CD4-positive, alpha-beta T cell treated with Interleukin-15 for 1 hour (primary cell): Measurements from ENCODE around the gene SLC22A3.
"Not testable (repeated sequence)": the region's sequence is repeated elsewhere in the genome, so short reads cannot be mapped to it uniquely, and the experiment has no call there.

ENCODE experiments used
- DNase-seq: peaks from one replicate; pipeline ENCODE4 v3.0.0-alpha.2; 2020

SLC22A3 gene

DNA sequence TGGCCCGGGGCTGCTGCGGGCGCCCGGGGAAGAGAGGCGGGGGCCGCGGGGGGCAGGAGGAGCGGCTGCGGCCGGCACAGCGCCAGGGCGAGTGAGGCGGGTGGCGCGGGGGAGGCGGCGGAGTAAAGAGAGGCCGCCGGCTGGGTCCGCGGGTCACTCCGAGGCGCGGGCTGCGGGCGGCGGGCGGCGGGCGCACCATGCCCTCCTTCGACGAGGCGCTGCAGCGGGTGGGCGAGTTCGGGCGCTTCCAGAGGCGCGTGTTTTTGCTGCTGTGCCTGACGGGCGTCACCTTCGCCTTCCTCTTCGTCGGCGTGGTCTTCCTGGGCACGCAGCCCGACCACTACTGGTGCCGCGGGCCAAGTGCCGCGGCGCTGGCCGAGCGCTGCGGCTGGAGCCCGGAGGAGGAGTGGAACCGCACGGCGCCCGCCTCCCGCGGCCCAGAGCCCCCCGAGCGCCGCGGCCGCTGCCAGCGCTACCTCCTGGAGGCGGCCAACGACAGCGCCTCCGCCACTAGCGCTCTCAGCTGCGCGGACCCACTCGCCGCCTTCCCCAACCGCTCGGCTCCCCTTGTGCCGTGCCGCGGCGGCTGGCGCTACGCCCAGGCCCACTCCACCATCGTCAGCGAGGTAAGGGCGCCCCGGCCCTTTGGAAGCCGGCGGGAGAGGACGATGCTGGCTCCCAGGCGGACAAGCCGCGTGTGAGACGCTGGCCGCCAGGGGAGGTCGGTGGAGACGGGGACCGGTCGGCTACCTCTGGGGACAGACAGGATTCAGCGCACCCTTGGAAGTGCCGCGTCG is at the start of gene SLC22A3:
SLC22A3 (plus strand) TSS at position 156 of the 797 bp plus-strand sequence; CDS start at position 198, 42 bp downstream.
- DNase-seq, result no peak

GRCh38 chr6:160299559-160299958 is 48.6 kb upstream of the SLC22A3 start:
- DNase-seq, result no peak

DNA sequence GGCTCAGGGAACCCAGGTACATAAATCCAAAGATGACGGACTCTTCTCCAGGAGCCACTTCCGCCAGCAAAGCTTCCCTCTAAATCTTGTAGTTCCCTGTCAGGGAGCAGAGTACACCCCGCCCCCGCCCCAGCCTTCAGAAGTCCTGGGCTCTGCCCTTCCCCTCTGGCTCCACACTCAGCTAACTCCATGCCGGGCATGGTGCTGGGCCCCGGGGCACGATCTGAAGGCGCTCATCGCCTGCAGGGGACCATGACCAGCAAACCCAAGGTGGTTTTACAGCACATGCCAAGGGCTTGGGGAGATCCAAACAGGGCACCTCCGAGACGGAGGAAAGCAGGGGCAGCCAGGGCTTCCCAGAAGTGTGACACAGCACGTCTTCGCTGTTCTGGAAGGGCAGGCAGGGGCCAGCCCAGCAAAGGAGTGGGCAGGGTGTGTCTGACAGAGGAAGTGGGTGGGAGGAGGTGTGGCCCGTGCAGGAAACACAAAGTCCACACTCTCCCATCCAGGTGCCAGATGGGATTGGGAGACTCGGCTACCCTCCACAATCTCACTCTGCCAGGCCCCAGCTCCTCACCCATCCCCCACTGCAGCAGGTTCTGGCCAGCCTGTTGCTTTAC is 48.0 kb upstream of the SLC22A3 start:
- DNase-seq, result no peak

GRCh38 chr6:160301339-160301738 is 46.8 kb upstream of the SLC22A3 start:
- no peak for DNase-seq

- DNase-seq, result not testable (repeated sequence)
Measured at GRCh38 chr6:160302431-160303082, 45.6 kb upstream of the SLC22A3 start.

- DNase-seq, result no peak
Measured at GRCh38 chr6:160303806-160304205, 44.4 kb upstream of the SLC22A3 start.

DNA sequence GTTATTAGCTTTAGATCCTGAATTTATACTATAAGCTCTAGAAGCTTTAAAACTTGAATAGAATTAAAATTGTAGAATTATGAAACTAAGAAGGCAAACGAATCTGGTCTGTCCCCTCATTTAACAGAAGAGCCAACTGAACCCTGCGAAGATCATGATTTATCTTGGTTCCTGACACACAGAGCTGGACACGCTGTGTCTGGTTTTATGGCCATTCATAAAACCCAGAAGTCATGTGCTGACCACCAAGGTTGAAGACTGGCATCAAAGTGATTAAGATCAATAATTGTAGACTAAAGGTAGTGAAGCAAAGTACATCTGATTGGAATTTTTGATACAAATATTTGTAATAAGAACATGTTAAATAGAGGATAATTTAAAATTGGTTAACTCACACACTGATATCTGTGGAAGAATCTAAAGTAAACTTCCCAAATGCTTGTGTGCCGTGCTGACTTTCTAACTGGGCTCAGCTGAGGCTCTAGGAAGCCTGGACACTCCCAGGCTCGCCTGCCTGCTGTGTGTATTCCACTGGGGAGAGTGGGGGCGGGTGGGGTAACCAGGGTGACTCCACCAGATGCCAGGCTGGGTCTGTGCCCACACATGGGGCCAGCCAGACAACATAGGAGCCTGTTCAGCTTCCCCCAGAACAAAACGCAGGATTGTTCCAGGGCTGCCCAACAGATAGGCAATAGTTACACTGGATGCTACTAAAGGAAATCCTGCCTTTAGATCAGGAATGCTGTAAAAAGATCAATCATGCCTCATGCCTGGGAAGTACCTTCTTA is 42.1 kb upstream of the SLC22A3 start:
- DNase-seq, result no peak

- no peak for DNase-seq
Measured at GRCh38 chr6:160309718-160310117, 38.5 kb upstream of the SLC22A3 start.

DNA sequence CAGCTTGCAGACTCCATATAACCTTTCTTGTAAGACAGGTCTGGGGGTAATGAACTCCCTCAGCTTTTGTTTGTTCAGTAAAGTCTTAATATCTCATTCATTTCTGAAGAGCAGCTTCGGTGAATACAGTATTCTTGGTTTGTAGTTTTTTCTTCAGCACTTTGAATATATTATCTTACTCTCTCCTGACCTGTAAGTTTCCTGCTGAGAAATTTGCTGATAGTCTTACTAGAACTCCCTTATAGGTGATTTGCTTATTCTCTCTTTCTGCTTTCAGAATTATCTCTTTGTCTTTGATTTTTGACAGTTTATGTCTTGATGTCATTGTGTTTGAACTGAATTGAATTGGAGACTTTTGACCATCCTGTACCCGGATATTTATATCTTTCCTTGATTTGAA is 35.3 kb upstream of the SLC22A3 start:
- DNase-seq, result no peak

DNA sequence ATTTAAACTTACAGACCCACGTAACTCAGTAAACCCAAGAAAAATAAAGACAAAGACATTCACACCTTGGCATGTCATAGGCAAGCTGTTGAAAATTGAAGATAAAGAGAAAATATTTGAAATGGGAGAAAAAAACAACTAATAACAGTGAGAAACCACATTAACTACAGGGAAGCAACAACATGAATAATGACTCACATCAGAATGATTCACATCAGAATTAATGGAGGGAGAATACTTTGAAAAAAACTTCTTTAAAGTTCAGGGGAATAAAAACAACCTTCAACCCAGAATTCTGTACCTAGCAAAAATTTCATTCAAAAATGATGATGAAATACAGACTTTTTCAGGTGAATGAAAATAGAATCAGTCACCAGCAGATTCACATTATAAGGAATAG is 32.9 kb upstream of the SLC22A3 start:
- DNase-seq, result no peak

DNA sequence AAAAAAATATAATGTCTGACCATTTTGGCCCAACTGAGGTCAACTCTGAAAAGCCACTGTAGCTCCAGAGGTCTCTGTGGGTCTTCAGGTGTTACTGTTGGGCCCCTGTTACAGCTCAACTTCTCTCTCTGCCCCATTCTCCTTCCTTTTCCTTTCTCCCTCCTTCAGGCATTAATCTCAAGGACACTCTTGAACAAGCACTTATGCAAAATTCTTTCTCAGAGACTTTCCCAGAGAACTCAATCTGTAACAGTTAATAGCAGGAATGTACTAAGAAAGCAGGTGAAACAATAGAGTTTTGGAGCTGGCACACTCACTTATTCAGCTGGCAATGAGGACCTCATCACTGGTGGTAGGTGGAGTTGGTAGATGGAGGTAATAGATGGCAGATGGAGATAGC is 31.9 kb upstream of the SLC22A3 start:
- no peak for DNase-seq

DNA sequence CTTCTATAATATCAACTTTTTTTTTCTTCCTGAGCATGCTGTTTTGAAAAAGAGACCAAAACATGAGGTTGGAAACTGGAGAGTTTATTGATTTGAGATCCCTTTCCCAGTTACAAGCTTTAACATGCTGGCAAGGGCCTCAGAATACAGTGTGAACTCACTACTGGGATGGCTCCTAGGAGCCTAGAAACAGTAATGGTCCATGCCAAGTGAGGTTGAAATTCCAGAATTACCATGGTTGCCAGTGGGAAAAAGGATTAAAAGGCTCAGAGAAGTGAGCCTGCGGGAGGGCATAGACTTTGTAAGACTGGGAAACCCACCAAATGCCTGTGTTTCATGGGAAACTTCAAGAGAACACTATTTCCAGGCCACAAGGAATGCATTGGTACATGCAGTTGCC is 28.9 kb upstream of the SLC22A3 start:
- no peak for DNase-seq

DNA sequence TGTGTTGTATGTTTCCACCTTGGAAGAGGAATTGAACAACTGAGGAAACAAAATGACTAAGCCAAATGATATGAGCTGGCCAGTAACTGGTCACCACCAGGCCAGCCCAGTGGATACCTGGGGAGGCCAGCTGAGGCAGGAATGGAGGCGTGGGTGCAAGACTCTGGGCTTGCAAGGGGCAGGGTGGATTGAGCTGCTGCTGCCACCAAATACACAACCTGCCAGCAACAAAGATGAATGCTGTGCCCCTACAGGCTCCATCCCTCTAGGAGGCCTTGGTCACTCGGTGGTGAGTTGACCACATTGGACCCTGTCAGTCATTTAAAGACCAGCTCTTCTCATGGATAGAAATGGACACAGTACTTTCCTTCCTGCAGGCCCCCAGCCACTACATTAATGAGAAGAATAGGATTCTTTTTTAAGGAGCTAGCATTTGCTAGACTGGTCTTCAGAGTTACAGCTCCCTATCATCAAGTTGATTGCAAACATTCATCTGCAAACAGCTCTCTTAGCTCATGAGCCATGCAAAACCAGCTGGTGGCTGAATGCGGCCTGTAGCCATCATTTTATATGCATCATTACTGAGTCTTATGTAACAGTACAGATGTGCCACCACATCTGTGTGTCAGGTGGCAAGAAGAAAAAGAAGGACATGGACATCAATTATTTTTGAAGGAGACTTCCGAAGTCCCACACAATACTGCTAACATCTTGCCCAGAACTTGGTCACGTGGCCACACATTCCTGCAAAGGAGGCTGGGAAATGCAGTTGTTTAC is 26.3 kb upstream of the SLC22A3 start:
- DNase-seq, result no peak

DNA sequence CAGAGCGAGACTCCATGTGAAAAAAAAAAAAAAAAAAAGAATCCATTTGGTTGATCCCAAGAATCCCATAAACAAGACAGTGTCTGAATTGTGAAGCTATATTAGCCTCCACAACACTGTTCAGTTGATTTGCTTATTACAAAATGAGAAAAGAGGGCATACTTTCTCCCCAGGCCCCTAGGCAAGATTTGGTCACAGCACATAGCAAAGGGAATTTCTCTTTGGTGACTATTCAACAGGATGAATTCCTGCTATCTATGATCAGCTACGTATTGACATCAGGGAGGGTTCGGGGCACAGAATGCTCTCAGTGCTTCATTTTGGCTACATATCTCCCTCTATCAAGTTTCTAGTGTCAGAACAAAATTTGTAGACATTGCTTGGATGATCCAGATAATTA is 20.2 kb upstream of the SLC22A3 start:
- no peak for DNase-seq

GRCh38 chr6:160328447-160328846 is 19.7 kb upstream of the SLC22A3 start:
- no peak for DNase-seq

DNA sequence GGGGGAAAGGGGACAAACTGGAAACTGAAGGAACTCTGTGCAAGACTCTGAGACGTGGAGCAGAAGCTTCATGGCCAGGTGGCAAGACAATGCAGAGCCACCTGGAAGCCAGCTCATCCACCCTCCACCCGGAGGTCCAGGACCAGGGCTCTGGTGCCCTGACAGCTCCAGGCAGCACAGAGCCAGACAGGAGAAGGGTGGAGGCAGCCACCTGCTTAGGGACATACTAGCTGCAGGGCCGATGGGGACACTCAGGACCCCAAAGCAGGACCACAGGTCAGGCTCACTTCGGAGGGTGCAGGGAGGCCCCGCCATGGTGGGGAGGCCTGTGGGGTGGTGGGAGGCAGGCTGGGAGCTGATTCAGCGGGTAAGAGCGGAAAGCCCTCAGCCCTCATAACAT is 19.0 kb upstream of the SLC22A3 start:
- DNase-seq, result no peak

DNA sequence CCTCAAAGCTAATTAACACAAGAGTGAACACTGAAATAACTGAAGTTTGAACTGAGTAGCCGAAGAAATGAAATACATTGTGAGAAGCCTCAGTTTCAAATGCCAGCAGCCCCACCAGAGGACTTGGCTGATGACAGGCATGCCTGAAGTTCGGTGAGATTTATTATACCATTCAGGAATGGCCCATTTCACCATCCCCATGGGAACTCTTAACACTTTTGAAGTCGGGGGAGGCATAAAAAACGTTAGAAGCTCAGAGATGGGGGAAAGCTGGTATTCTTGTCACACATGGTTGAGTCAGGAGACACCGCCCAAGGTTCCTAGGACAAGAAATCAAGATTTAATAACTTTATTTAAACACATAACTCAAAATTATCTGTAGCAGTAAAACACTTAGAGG is 17.6 kb upstream of the SLC22A3 start:
- DNase-seq, result no peak

- DNase-seq, result no peak
Measured at GRCh38 chr6:160331204-160331603, 17.0 kb upstream of the SLC22A3 start.

- DNase-seq, result no peak
Measured at GRCh38 chr6:160331753-160332152, 16.4 kb upstream of the SLC22A3 start.

GRCh38 chr6:160333101-160333500 is 15.1 kb upstream of the SLC22A3 start:
- DNase-seq, result no peak

DNA sequence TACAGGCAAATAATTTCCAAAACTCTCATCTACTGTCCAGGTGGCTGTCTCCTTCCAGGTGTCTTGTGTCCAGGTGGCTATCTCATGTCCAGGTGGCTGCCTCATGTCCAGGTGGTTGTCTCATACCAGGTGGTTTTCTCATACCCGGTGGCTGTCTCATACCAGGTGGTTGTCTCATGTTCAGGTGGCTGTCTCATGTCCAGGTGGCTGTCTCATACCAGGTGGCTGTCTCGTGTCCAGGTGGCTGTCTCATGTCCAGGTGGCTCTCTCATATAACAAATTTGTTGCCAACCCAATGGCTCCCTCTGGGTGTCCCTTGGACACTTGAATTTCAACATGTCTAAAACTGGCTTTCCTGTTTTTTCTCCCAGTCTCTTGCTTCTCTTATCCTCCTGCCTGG is 14.3 kb upstream of the SLC22A3 start:
- DNase-seq, result no peak

GRCh38 chr6:160336200-160336599 is 12.0 kb upstream of the SLC22A3 start:
- DNase-seq, result no peak

DNA sequence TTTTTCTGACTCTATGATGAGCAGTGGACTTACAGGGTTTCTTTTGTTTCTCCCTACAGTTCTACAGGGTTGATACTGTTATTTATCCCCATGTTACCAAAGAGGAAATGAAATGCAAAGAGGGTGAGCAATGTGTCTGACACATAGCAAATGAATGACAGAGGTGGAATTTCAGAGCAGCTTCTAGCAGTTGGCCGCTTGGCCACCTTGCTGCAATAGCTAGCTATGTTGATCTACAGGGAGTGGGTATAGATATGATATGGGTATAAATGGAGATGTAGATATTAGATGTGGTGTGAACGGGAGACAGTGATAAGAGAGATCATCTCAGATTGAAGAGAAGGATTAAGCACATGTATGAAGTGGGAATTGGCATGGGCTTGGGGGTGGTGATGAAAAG is 10.9 kb upstream of the SLC22A3 start:
- no peak for DNase-seq
